GM13976 (cell line): ENCODE measurements around the gene TTK.

ENCODE experiments used
- DNase-seq: peaks from one replicate; pipeline ENCODE4 v3.0.0; 2012; ENCODE audit warnings: low spot score
- in situ Hi-C: fragments of 300-500 bp; cut with MboI; formaldehyde crosslinking; loops from one replicate; pipeline ENCODE4 v1.12.0; 2022; ENCODE audit warnings: low sequenced_read_pairs, mixed read lengths, inconsistent platforms; ENCODE audit not compliant: unreplicated experiment
- TF ChIP-seq, protein P1 (sequence below): IDR thresholded peaks from 2 replicates; pipeline ENCODE4 v1.5.1; 2012; ENCODE audit warnings: borderline replicate concordance, mild to moderate bottlenecking; ENCODE audit not compliant: insufficient read depth; ENCODE audit errors: extremely low read depth, missing control alignments, control extremely low read depth

The TTK gene

DNA sequence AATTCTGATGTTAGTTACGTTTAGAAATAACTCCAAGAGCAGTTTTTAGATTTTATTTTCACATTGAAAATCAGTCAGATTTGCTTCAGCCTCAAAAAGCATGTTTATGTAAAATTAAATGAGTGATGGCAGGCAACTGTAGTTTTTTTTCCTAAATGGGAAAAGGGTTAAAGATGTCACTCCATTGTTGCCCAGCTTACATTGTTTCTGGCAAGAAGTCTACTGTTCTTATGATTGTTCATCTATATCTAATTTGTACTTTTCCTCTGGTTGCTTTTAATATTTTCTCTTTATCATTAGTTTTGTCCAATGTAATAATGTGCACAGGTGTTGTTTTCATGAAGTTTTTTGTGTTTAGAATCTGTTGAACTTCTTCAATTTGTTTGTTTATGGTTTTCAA is 6.7 kb upstream of the TTK start:
- in situ Hi-C loops = no loop called here
- no peak for DNase-seq
- TF ChIP-seq, protein P1, sequence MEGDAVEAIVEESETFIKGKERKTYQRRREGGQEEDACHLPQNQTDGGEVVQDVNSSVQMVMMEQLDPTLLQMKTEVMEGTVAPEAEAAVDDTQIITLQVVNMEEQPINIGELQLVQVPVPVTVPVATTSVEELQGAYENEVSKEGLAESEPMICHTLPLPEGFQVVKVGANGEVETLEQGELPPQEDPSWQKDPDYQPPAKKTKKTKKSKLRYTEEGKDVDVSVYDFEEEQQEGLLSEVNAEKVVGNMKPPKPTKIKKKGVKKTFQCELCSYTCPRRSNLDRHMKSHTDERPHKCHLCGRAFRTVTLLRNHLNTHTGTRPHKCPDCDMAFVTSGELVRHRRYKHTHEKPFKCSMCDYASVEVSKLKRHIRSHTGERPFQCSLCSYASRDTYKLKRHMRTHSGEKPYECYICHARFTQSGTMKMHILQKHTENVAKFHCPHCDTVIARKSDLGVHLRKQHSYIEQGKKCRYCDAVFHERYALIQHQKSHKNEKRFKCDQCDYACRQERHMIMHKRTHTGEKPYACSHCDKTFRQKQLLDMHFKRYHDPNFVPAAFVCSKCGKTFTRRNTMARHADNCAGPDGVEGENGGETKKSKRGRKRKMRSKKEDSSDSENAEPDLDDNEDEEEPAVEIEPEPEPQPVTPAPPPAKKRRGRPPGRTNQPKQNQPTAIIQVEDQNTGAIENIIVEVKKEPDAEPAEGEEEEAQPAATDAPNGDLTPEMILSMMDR = no peak

DNA sequence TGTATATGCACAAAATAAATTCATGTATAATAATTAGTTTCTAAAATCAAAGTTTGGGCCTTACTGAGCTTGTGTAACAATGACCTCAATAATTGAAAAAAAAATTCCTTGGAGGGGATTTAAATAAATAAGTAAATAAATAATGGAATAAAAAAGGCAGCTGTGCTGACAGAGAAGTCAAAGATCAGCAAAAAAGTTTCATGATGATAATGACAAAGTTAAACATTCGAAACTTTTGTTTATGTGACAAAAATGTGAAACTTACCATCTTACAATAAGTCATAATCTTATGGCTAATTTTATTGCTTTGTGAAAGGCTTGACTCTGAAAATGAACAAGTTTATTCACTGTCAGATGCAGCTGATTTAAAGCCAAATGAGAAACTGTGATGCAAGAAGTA is 3.1 kb upstream of the TTK start:
- TF ChIP-seq, protein P1 = no peak
- in situ Hi-C loops = no loop called here
- DNase-seq = no peak

DNA sequence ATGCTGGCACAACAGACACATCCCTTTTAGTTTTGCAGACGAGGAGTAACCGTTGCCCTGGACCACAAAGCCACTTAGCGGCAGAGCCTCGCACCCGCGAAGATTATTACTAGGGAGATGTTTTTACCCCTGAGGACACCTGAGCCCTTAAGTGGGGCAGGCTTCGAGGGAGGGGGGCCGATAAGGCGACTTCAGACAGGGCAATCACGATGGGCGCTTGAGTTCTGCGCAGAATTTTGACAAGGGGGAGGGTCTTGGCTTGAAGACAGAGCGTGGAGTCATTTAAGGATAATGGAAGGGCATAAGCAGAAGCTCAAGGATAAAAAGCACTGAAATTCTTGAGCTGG is 650 bp upstream of the TTK start:
- peak; percentile 7 for DNase-seq
- TF ChIP-seq, protein P1 = no peak
- in situ Hi-C loops = no loop called here

DNA sequence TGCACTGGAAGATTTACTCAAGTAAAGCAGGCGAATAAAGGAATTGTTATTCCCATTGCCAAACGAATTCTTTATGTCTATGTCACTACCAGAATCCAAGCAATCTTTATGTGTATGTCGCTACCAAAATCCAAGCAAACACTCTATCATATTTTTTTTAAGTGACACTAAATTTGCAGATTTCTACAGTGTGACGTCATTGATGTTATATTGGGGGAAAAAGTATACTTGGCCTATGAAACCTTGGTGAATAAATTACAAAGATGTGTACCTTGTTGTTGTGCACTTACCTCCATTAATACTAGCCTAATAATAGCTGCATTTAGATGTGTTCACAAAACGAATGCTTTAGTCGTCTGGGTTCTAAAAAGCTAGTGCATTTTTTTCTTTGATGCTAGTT is 957 bp downstream of the TTK start:
- in situ Hi-C loops = no loop called here
- DNase-seq = no peak
- TF ChIP-seq, protein P1 = no peak

DNA sequence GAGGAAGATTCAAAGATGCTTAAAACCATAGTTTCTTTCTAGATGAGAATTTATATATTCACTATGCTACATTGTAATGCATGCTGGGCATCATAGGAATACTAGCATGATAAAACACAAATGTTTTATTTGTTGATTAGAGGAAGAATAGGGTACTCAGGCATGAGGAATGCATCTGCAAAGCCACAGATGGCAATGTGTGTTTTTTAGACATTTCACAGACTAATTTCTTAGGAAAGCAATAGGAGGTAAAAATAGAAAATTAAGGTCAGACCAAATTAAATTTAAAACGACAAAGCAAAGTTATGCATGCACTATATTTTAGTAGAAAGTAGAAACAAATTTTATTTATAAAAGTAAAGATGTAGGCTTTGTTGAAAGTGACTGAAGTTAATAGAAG is 2.1 kb downstream of the TTK start:
- no peak for DNase-seq
- in situ Hi-C loops = no loop called here
- TF ChIP-seq, protein P1 = no peak

DNA sequence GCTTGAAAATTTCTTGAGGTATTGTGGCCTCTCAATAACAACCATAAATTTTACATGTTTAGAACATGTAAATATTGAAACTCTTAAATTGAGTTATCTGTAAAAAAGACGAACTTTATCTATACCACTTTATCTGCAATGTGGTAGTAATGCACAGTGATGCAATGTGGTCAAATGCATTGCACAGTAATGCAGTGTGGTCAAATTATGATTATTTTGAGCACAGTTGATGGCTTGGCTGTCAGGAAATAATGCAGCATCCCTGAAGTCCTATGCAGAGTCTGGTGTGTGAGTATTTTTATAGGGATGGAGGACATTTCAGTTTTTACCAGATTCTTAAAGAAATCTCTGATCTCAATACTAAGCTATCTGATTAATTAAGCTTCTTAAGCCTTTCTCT is 5.1 kb downstream of the TTK start:
- DNase-seq = no peak
- TF ChIP-seq, protein P1 = no peak
- in situ Hi-C loops = no loop called here

DNA sequence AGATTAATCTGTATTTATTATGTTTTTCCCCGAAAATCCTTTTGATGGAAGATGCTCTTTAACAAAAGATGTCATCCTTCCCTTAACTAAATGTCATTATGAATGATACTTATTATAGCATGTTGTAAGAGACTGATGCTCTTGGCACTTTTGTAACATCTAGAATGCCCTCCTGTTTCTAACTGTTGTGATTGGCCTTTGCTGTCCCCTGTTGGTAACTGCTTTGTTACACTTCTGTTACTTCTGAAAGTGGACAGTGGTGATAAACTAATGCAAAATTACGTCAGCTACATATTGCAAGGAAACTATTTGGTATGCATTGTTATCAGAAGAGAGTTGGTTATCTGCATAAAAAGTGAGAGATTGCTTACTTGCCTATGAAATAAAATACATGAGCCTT is 5.8 kb downstream of the TTK start:
- in situ Hi-C loops = no loop called here
- DNase-seq = no peak
- TF ChIP-seq, protein P1 = no peak
